GM23338 (cell line): Measurements from ENCODE around the gene C10orf90. TPM values are rescaled to one million over a fixed set of nuclear protein-coding genes. Genes with fewer than 3 reads are reported as not detected.

Source experiments
- ATAC-seq: fragments of 200-7000 bp; cut with Tn5 transposase; 3 replicates; pipeline ENCODE4 v1.9.1; 2020
- DNase-seq: peaks from one replicate; pipeline ENCODE4 v3.0.0-alpha.2; 2015; ENCODE audit warnings: low spot score
- H2AFZ ChIP-seq: fragments of 200-600 bp; sonication (generic); 2 replicates; pipeline ENCODE4 v1.8.0; 2016; ENCODE audit warnings: antibody characterized with exemption, mild to moderate bottlenecking, moderate library complexity
- H3F3A ChIP-seq: fragments of 200-600 bp; sonication (generic); replicated peaks from 2 replicates; pipeline ENCODE4 v1.8.0; 2017; ENCODE audit warnings: antibody characterized with exemption, mixed run types, low read depth
- H3K27ac ChIP-seq: fragments of 200-600 bp; sonication (generic); 2 replicates; pipeline ENCODE4 v1.6.1; 2016; ENCODE audit warnings: low read depth
- H3K27me3 ChIP-seq: fragments of 200-600 bp; sonication (generic); 2 replicates; pipeline ENCODE4 v1.8.0; 2016; ENCODE audit warnings: mild to moderate bottlenecking, mixed run types, moderate library complexity; ENCODE audit not compliant: insufficient read depth
- H3K36me3 ChIP-seq: fragments of 200-600 bp; sonication (generic); 2 replicates; pipeline ENCODE4 v1.8.0; 2016; ENCODE audit warnings: mild to moderate bottlenecking; ENCODE audit not compliant: insufficient read depth
- H3K4me1 ChIP-seq: fragments of 200-600 bp; sonication (generic); 2 replicates; pipeline ENCODE4 v1.8.0; 2016; ENCODE audit warnings: mild to moderate bottlenecking, moderate library complexity; ENCODE audit not compliant: insufficient read depth
- H3K4me2 ChIP-seq: fragments of 200-600 bp; sonication (generic); 2 replicates; pipeline ENCODE4 v1.7.1; 2017; ENCODE audit warnings: mixed run types
- H3K4me3 ChIP-seq: fragments of 200-600 bp; sonication (generic); 2 replicates; pipeline ENCODE4 v1.6.1; 2016; ENCODE audit warnings: mixed run types
- H3K79me2 ChIP-seq: fragments of 200-600 bp; sonication (generic); replicated peaks from 2 replicates; pipeline ENCODE4 v1.8.0; 2017; ENCODE audit warnings: mild to moderate bottlenecking; ENCODE audit not compliant: insufficient read depth
- H3K9me2 ChIP-seq: fragments of 200-600 bp; sonication (generic); 2 replicates; pipeline ENCODE4 v1.8.0; 2017; ENCODE audit not compliant: insufficient read depth
- H4K20me1 ChIP-seq: fragments of 200-600 bp; sonication (generic); replicated peaks from 2 replicates; pipeline ENCODE4 v1.8.0; 2017; ENCODE audit warnings: mild to moderate bottlenecking; ENCODE audit not compliant: insufficient read depth
- H3K27ac Mint-ChIP-seq: 2 replicates; pipeline ENCODE4 v1.8.0; 2020; ENCODE audit warnings: inconsistent platforms, mild to moderate bottlenecking, moderate library complexity, mixed read lengths
- H3K27me3 Mint-ChIP-seq: 3 replicates; pipeline ENCODE4 v1.8.0; 2022; ENCODE audit warnings: low read depth, mild to moderate bottlenecking, moderate library complexity, mixed read lengths, inconsistent platforms; ENCODE audit not compliant: insufficient read depth, poor library complexity
- H3K36me3 Mint-ChIP-seq: 3 replicates; pipeline ENCODE4 v1.8.0; 2021; ENCODE audit warnings: low read depth, mild to moderate bottlenecking, inconsistent platforms, moderate library complexity, mixed read lengths
- H3K4me1 Mint-ChIP-seq: 3 replicates; pipeline ENCODE4 v1.8.0; 2020; ENCODE audit warnings: mild to moderate bottlenecking, inconsistent platforms, mixed read lengths
- H3K4me3 Mint-ChIP-seq: 3 replicates; pipeline ENCODE4 v1.8.0; 2021; ENCODE audit warnings: moderate library complexity, mild to moderate bottlenecking, inconsistent platforms, mixed read lengths
- H3K9me3 Mint-ChIP-seq: 3 replicates; pipeline ENCODE4 v1.8.0; 2020; ENCODE audit warnings: moderate library complexity, mild to moderate bottlenecking, inconsistent platforms, mixed read lengths
- CREB1 ChIP-seq: fragments of 250-450 bp; sonication (Bioruptor Pico); IDR thresholded peaks from 2 replicates; pipeline ENCODE4 v1.5.0; 2020; ENCODE audit warnings: low read depth, mild to moderate bottlenecking, moderate library complexity
- CTCF ChIP-seq, 2 experiments: fragments of 200-600 bp in 1 of 2; sonication (generic) in 1 of 2; conservative IDR thresholded peaks; 2 replicates each; pipeline versions ENCODE4 v1.5.1 to v1.6.1; 2016 to 2017; ENCODE audit warnings: antibody characterized with exemption in 2 of 2, low read depth in 2 of 2, mild to moderate bottlenecking in 2 of 2, moderate library complexity in 1 of 2
- ETS1 ChIP-seq: IDR thresholded peaks from 2 replicates; pipeline ENCODE4 v1.6.1; 2016; ENCODE audit warnings: antibody characterized with exemption
- EZH2 ChIP-seq: fragments of 200-600 bp; sonication (generic); IDR thresholded peaks from one replicate; pipeline ENCODE4 v1.8.0; 2017; ENCODE audit warnings: antibody characterized with exemption, mild to moderate bottlenecking, low read depth; ENCODE audit not compliant: unreplicated experiment
- EZH2phosphoT487 ChIP-seq: fragments of 200-600 bp; sonication (generic); IDR thresholded peaks from one replicate; pipeline ENCODE4 v1.8.1; 2018; ENCODE audit warnings: antibody characterized with exemption; ENCODE audit not compliant: unreplicated experiment
- JUNB ChIP-seq: IDR thresholded peaks from one replicate; pipeline ENCODE4 v1.6.1; 2016; ENCODE audit warnings: antibody characterized with exemption; ENCODE audit not compliant: unreplicated experiment
- NANOG ChIP-seq: IDR thresholded peaks from 2 replicates; pipeline ENCODE4 v1.6.1; 2016; ENCODE audit warnings: antibody characterized with exemption, borderline replicate concordance
- POLR2AphosphoS5 ChIP-seq: IDR thresholded peaks from 2 replicates; pipeline ENCODE4 v1.6.1; 2016; ENCODE audit warnings: antibody characterized with exemption, low read depth
- REST ChIP-seq: IDR thresholded peaks from one replicate; pipeline ENCODE4 v1.6.1; 2018; ENCODE audit warnings: antibody characterized with exemption; ENCODE audit not compliant: unreplicated experiment
- STAT1 ChIP-seq: IDR thresholded peaks from one replicate; pipeline ENCODE4 v1.6.1; 2016; ENCODE audit warnings: antibody characterized with exemption; ENCODE audit not compliant: unreplicated experiment
- ZNF114 ChIP-seq: fragments of 250-450 bp; sonication (Bioruptor Pico); IDR thresholded peaks from 2 replicates; pipeline ENCODE4 v1.5.0; 2020; ENCODE audit warnings: mild to moderate bottlenecking, moderate library complexity
- ZNF331 ChIP-seq: fragments of 250-450 bp; sonication (Bioruptor Pico); IDR thresholded peaks from 2 replicates; pipeline ENCODE4 v1.5.0; 2020; ENCODE audit warnings: low read depth, mild to moderate bottlenecking, moderate library complexity
- polyA plus RNA-seq: library from polyadenylated mRNA; unstranded; fragments of >200 nt; fragmentation: Nextera tagmentation; extraction: Ambion mirVana; gene quantifications from 2 replicates; pipeline ENCODE4 v1.2.1, GENCODE V29; 2016
- total RNA-seq: library from RNA; depleted of rRNA; stranded (reverse); fragments of >200 nt; shearing (Covaris generic); gene quantifications from 2 replicates; pipeline ENCODE4 v1.2.3, GENCODE V29; 2014

C10orf90 gene
- total and polyA plus RNA-seq, 2 experiments from 2014 or later = 0.76 to 0.97 TPM

- TF ChIP-seq CTCF (conservative IDR thresholded peaks at IDR 0.05; ENCODE audit: low read depth in 2 of 2) = no peak
- TF ChIP-seq JUNB = no peak
- no peak for TF ChIP-seq STAT1
- no peak for TF ChIP-seq EZH2
- TF ChIP-seq REST = no peak
- no peak for TF ChIP-seq NANOG
- TF ChIP-seq ETS1 = no peak
- no peak for TF ChIP-seq POLR2AphosphoS5
Measured at GRCh38 chr10:126391192-126391885, 279.2 kb downstream of the C10orf90 start (continued).

- H3K4me1 Mint-ChIP-seq = peaks cover 13% of the 10 kb centered on the region
- no peak overlapping the region for H3K4me3 ChIP-seq
- H3K9me2 ChIP-seq = no peaks in the 10 kb centered on the region
- H3K27ac ChIP-seq = no peak overlapping the region
- no peak overlapping the region for H3K4me3 Mint-ChIP-seq
- ATAC-seq (no peak), DNase-seq (no peak)
- no peaks in the 10 kb centered on the region for H4K20me1 ChIP-seq
- peaks cover 35% of the 10 kb centered on the region for H3K27me3 Mint-ChIP-seq
- H3K36me3 ChIP-seq = no peaks in the 10 kb centered on the region
- peaks cover 3% of the 10 kb centered on the region; the same call in 1 of the 3 replicates for H3K36me3 Mint-ChIP-seq
- H3K79me2 ChIP-seq = no peaks in the 10 kb centered on the region
- peaks cover 3% of the 10 kb centered on the region; the same call in 2 of the 3 replicates for H3K9me3 Mint-ChIP-seq
- H3K27me3 ChIP-seq = peaks cover 52% of the 10 kb centered on the region
- no peak overlapping the region for H3K27ac Mint-ChIP-seq
- no peak overlapping the region for H3K4me2 ChIP-seq
- H3F3A ChIP-seq = no peaks in the 10 kb centered on the region
- H2AFZ ChIP-seq = no peak overlapping the region
- peaks cover 7% of the 10 kb centered on the region; the same call in 1 of the 2 replicates for H3K4me1 ChIP-seq
- TF ChIP-seq POLR2AphosphoS5 = no peak
- TF ChIP-seq CREB1 (CRISPR knock-in tag) = no peak
- TF ChIP-seq ZNF331 = no peak
- no peak for TF ChIP-seq ZNF114 (CRISPR knock-in tag)
- TF ChIP-seq REST = no peak
- no peak for TF ChIP-seq JUNB
- TF ChIP-seq STAT1 = no peak
- no peak for TF ChIP-seq NANOG
- TF ChIP-seq EZH2phosphoT487 = no peak
- no peak for TF ChIP-seq EZH2
- TF ChIP-seq ETS1 = no peak
Measured at GRCh38 chr10:126390324-126390723, 280.2 kb downstream of the C10orf90 start.
